HG02981 (cell line): Measurements from ENCODE around the gene FAM151B.
"Not testable (repeated sequence)": the region's sequence is repeated elsewhere in the genome, so short reads cannot be mapped to it uniquely, and the experiment has no call there.

Source experiments
- ATAC-seq: cut with Tn5 transposase; IDR thresholded peaks from one replicate; pipeline ENCODE4 v1.9.1; 2021; ENCODE audit warnings: mild to moderate bottlenecking, moderate library complexity; ENCODE audit not compliant: unreplicated experiment

FAM151B gene

DNA sequence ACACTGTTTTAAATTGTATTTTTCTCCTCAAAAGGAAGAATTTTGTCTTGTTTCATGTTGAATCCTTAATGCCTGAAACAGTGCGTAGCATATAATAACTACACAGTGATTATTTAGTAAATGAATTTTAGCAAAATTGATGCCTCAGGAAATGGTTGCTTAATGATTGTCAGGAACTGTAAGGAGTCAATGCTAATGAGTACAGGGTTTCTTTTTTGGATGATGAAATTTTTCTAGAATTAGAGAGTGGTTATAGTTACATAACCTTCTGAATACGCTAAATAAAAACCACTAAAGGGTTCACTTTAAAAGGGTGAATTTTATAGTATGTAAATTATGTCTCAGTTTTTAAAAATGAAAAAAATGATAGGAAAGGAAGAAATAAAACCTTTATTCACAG lies 14.9 kb downstream of the FAM151B start:
- no peak for ATAC-seq

DNA sequence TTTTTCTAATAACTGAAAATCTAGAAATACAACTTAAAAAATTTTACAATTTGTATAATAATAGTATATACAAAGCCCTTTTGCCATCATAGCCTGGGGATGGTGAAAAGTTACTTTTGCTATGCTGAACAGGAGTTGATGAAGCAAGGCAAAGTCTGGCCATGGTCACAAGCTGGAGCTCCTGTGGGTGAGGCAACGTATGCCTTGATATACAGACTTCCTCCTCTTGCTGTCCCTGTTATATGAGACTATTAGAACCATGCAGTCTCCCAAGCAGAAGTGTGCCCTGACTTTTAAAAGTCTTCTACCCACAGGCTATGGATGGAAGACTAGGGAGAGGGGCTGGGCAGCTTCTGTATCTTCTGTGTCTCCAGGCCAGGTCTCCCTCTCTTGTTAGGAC lies 15.7 kb downstream of the FAM151B start:
- ATAC-seq: no peak

DNA sequence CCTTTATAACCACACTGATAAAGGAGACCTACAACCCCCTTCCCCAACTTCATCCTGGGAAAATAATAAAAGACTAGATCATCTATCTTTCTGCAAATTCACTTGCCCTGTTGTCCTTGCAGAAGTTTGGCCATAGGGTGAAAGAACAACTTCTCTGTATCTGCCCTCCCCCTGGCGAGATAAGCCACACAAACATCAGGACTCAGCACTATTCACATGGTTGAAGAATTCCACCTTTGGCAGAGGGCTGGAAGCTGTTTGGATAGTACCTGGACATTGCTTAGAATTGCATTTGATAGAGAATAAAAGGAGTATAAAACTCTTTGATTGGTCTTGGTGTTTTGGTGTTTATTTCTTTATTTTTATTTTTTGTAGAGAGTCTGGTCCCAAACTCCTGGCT lies 16.9 kb downstream of the FAM151B start:
- no peak for ATAC-seq

DNA sequence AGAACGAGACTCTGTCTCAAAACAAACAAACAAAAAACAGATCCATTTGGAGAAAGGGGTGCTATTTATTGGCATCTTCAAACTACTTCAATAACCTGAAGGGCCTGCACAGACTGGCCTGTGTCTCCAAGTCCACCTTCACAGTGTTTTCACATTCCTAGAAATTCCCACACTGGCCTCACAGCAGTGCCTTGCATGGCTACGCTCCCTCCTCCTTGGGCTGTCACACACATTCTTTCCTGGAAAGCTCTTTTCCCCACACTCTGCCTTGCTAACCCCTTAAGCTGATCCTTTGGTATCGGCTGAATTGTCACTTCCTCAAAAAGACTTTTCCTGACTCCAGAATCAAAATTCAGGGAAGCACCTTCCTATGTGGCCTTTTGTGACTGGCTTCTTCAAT lies 19.8 kb downstream of the FAM151B start:
- ATAC-seq: no peak

DNA sequence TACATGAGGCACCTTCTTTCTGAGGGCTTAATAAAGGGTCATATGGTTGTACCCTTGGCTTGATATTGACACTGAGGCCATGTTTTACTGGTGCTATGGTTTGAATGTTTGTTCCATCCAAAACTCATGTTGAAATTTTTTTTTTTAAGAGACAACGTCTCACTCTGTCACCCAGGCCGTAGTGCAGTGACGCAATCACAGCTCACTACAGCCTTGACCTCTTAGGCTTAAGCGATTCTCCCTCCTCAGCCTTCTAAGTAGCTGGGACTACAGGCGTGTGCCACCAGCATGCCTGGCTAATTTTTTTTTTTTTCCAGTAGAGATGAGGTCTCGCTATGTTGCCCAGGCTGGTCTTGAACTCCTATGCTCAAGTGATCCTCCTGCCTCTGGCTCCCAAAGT lies 20.9 kb downstream of the FAM151B start:
- ATAC-seq: no peak

DNA sequence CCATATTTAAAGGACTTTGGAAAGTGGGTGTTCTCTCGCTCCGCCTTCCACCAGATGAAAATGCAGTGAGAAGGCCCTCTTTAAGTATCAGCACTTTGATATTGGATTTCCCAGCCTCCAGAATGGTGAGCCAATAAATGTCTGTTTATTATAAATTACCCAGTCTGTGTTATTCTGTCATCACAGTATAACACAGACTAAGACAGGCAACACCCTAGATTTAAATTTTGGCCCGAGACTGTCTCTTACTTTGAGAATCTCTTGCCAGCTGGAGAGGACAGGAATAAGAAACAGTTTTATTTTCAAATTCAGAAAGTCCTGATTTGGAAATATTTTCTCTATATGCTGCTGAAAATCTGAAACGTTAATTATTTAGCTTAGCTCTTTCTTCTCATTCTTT lies 21.5 kb downstream of the FAM151B start:
- no peak for ATAC-seq

DNA sequence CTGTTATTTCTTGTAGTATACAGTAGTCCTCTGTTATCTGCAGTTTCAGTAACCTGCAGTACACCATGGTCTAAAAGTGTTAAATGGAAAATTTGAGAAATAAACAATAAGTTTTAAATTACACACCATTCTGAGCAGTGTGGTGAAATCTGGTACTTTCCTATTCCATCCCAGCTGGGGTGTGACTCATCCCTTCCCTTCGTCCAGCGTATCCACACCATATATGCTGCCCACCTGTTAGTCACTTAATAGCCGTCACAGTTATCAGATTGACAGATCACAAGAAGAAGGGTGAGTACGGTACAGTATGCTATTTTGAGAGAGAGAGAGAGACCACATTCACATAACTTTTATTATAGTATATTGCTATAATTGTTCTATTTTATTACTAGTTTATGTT lies 28.9 kb downstream of the FAM151B start:
- no peak for ATAC-seq

DNA sequence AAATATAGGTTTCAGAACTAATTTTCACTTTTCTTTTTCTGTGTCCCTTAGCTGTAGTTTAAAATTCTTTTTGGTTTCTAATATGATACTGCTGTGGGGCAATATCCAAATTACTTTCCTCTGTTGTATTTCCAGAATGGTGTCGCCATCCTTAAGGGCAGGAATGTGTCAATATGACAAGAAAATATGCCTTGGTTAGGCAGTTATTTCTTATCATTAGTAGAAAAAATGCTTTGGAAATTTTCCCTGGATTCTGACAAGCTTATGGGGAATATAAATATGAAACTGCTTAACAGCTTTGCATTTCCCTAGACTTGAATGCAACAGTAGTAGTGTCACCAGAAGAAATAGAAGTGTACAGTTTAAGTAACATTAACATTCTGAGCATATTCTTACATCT lies 52.8 kb downstream of the FAM151B start:
- no peak for ATAC-seq

DNA sequence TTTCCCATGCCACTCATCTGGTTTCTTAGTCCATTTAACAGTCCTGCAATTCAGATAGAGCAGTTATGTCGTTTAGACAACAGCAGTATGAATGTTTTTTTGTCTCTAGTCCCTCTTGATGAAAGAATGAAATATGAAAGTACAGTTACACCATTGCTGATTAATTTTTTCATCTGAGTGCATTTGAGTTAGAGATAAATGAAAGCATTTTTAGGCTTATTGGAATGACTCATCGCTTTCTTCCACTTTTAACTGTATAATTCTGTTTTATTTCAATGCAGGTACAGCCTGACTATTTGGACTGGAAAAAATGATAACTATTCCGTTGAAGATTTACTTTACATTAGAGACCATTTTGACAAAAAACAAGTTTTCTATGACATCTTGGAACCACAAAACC lies 53.5 kb downstream of the FAM151B start:
- ATAC-seq: no peak

DNA sequence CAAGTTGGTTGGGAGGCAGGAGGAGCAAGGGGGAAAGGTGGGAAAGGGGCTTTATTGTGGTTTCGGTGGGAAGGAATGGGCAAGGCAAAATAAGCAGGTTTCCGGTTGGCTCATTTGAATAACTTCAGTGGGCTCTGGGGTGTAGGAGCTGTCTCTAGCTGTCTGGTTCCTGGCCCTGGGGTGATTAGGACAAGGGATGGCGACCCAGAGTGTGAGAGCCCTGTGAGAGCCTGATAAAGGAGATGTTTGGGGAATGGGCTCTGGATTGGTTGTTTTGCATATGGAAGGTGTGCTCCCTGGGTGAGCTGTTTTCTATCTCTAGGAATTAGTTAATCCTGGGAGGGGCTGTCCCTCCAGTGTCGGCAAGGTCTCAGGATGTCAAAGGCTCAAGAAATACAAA lies 66.7 kb downstream of the FAM151B start:
- no peak for ATAC-seq

DNA sequence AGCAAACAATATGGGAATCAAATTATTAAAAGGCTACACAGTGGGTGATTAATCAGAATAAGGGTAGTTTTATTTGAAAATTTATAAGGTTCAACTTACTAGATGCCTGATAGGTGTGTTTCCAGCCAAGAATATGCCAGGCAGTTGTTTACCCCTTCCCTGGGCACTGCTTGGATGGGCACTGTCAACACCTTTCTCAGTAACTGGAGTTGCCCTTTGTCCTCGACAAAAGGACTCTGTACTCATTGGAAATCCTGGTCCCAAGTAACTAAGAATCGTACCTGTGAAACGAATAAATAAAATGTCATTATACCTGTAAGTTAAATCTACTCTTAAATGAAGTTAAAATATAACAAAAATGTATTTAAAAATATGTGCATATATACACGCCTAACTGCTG lies 67.2 kb downstream of the FAM151B start:
- no peak for ATAC-seq

DNA sequence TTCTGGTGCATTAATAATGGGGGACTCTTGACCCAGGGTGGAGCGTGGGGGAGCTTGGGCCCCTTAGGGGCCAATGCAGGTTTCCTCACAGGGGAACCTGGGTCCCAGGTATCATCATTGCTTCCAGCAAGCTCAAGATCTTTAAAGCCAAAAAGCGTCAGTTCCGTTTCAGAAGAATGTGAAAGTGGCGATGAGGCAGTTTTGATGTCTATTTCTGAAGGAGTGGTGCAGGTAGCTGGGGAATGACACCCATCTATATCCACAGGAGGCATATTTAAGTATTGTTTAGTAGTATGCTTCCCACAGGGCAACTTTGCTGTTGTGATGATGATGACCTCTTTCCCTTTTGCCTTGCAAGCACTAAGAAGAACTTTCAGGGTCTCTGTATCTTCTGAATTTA lies 71.3 kb downstream of the FAM151B start:
- no peak for ATAC-seq

DNA sequence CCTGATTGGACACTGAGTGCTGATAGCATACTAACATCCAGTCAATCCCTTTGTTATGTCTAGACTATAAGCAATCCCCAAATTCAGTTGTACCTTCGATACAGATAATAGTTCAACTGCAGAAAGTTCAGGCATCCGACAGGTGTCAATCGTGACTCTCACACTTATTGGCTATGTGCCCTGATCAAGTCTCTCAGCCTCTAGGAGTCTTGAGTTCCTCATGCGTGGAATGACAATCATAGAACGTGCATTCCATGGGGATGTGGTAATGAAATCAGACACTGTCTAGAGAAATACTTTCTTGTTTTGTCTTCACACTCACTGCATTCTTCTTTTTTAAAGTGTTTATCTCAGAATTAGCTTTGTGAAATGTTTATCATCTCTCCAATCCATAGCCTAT lies 77.4 kb downstream of the FAM151B start:
- no peak for ATAC-seq

DNA sequence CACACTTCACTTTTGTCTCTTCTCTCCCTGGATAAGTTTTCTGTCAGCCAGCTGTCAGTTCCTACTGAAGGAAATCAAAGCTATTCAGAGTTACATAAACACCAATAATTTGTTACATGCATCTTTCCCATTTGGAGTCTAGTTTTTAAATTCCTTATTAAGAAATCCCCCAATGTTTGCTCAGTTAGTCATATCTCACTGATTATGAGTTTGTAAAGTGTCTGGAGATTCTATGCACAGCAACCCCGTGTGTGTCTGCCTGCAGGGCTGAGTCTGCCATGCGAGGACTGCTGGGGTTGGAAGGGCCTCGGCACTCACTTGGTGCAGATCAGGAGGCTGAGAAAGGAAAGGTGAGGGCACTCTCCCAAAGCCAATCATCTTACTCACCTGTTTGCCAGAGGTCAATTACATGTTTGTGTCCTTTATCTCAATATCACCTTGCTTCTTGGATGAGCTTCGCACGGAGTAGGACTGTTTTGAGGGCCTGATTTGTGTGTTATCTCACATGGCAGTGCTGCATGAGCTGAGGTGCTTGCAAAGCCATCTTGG lies 78.9 kb downstream of the FAM151B start:
- no peak for ATAC-seq

DNA sequence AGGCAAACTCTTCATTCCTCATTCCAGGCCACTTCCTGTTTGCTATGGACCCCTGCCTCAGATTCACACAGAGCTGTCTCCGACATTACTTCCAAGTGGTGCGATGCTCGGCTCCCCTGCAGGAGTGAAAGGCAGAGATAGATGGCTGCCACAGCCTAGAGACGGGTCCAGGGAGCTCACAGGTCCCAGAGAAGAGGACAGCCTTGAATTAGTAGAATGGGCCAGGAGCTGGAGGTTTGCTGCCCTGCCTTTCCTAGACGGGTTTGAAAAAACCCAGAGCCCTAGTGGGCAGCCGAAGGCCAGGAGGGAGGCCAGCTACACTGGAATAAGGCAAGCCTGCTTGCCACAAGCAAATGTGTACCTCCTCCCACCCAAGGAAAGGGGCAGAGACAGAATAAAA lies 80.4 kb downstream of the FAM151B start:
- ATAC-seq: no peak

DNA sequence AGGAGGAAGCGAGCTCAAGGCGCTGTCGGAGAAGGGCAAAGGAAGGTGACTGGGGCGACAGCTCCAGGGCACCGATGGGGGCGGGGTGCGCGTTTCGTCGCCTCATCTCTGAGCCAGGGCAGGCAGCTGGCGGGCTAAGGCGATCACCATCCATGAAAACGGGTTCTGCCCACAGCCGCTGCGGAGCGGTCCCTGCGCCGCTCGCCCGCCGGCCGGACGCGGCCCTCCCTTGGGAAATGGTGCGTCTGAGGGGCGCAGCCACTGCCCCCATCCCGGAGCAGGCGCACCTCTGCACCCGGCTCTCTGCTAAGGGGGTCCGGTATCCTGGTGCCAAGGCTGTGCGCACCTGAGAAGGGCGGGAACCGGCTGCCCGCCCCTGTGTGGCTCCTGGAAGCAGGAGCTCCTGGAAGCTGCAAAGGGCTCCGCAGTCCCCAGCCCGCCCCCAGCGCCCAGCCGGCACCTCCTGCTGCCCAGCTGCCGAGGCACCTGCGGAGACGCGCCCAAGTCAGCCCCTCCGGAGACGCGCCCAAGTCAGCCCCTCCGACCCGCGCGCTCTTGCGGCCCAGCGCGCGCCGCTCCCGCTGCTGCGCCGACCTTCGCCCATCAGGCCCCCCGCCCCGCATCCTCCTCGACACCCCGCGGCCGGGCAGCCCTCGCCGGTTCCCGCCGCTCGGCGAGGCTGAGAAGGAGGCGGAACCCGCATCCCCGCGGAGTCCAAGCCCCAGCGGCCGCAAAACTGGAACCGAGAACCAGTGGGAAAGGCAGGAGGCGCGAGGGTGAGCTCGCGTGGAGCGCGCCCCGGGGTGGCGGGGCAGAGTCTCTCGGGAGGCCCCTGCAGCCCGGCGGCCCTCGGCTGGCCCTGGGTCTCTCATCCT lies 81.4 kb downstream of the FAM151B start:
- ATAC-seq: no peak

DNA sequence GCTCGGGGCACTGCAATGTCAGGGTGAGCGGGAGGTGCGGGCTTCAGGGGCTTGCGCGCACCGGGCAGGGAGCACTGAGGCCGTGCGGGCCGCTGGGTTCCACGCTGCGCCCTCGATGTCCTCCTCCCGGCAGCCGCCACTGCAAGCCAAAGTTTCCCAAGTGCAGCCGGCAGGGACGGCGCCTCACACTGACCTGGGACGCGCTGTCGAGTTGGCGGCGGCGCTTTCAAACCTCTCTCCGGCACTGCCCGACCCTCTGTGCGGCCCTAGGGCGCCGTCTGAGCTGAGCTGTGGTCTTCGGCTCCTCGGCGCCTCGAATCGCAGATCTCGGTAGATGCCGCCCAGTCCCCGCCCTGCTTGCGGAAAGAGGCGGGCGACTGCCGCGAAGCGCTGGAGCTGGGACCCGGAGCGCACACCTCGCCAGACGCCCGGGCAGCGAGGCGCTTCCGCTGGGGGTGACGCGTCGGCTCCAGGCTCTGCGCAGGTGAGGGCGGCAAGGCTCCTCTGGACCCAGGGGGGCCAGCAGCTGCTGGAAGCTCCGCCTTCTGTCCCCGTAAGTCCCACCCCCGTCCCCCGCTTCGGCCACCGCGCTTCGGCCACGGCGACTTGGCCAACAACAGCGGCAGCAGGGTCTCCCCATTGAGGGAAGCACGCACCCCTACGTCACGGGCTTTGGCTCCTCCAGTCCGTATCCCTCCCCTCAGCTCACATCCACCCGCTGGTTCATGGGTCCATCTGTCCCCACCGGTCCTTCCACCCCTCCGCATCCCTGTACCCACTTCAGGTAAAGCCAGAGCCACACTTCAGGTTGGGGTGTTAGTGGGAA lies 82.3 kb downstream of the FAM151B start, which contains the start of gene ANKRD34B:
Gene ANKRD34B, minus strand, starts transcription at position 320 of the 826 bp plus-strand sequence. CDS start 10,261 bp downstream, outside the sequence.
- ATAC-seq: no peak

DNA sequence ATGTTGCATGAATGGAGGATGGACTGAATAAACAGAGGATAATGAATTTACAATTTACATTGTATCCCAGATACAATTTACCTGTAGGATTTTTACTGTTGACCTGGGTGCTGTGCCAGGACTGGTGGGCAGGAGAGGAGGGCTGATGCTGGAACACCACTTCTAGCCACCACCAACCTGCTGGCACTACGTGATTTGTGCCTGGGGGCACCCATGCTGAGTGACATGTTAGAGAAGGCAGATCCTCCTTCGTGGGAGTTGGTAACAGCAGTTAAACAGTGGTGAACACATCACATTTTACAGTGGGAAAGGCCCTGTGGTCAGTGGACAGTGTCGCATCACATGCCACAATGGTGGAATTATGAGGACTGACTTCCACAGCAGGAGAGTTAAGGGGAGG lies 85.2 kb downstream of the FAM151B start:
- ATAC-seq: no peak

DNA sequence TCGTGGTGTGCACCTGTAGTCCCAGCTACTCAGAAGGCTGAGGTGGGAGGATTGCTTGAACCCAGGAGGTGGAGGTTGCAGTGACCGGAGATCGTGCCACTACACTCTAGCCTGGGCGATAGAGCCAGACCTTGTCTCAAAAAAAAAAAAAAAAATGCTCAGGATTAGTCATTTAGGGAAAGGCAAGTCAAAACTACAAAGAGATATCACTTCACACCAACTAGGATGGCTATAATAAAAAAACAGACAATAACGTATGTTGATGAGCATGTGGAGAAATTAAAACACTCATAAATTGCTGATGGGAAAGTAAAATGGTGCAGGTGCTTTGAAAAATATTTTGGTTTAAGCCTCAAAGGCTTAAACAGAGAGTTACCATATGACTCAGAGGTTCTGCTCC lies 88.5 kb downstream of the FAM151B start:
- no peak for ATAC-seq

DNA sequence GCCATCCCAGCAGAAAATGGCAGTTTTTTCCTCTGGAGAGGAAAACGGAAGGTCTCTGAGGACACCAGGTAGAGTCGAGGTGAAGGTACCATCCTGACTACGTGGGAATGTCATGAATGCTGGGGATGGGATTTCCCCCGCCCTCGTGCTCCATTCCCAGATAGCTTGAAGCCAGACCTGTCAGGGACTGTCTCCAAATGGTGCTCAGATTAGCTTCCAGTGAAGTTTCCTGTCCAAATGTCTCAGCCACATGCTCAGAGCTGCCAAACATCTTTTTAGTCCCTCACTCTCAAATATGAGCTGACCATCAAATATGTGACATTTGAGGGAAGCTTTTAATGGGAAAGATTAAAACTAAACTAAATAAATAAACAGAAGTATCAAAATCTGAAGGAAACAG lies 89.8 kb downstream of the FAM151B start:
- ATAC-seq: no peak

DNA sequence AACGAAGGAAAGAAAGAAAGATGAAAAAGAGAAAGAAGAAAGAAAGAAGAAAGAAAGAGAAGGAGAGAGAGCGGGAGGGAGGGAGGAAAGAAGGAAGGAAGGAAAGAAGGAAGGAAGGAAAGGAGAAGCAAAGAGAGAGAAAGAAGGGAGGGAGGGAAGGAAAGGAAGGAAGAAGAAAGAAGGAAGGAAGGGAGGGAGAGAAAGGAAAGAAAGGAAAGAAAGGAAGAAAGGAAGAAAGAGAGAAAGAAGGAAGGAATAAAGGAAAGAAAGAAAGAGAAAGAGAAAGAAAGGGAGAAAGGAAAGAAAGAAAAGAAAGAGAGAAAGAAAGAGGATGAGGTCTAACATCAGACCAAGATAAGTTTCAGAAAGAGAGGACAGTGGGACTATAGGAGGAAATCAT lies 91.2 kb downstream of the FAM151B start:
- no peak for ATAC-seq

DNA sequence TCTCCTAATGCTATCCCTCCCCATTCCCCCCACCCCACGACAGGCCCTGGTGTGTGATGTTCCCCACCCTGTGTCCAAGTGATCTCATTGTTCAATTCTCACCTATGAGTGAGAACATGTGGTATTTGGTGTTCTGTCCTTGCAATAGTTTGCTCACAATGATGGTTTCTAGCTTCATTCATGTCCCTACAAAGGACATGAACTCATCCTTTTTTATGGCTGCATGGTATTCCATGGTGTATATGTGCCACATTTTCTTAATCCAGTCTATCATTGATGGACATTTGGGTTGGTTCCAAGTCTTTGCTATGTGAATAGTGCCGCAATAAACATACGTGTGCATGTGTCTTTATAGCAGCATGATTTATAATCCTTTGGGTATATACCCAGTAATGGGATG lies 92.4 kb downstream of the FAM151B start:
- ATAC-seq: not testable (repeated sequence)
